HepG2 (cell line): ENCODE results near the gene PAXX. TPM values are rescaled to one million over a fixed set of nuclear protein-coding genes. Genes with fewer than 3 reads are reported as not detected.

Source experiments
- ATAC-seq: fragments of 200-7000 bp; cut with Tn5 transposase; 3 replicates; pipeline ENCODE4 v1.9.1; 2020; ENCODE audit warnings: mild to moderate bottlenecking, moderate library complexity
- BruUV-seq: library from RNA; stranded (reverse); fragments of 400-500 nt; replicated peaks from 2 replicates; lab custom pipeline; 2021; lab: Mats Ljungman, UMichigan
- CTCF ChIA-PET: fragments of 300-600 bp; formaldehyde crosslinking; extraction: SDS; loops from one replicate; lab custom pipeline; 2021; ENCODE audit warnings: low total read pairs, inconsistent platforms, low intra/inter-chr PET ratio; lab: Yijun Ruan, JAX
- POLR2A ChIA-PET: fragments of 350-600 bp; sonication (Branson Sonifier 250); formaldehyde crosslinking; loops from one replicate; lab custom pipeline; 2020; ENCODE audit warnings: antibody characterized with exemption, inconsistent platforms; lab: Yijun Ruan, JAX
- DNase-seq: peaks from one replicate; pipeline ENCODE4 v3.0.0-alpha.2; 2015; ENCODE audit warnings: low spot score
- FAIRE-seq: peaks from 3 replicates; lab custom pipeline; 2011; peaks lifted over from hg19 to GRCh38; lab: Jason Lieb, UNC
- H2AFZ ChIP-seq: one replicate; pipeline ENCODE4 v1.6.1; 2011; ENCODE audit warnings: low read length, inconsistent platforms
- H3K27ac ChIP-seq: fragments of 300-600 bp; 3 replicates; pipeline ENCODE4 v1.8.0; 2011; ENCODE audit warnings: mixed run types, mild to moderate bottlenecking, mixed read lengths, low read length, inconsistent platforms; ENCODE audit not compliant: insufficient read depth; ENCODE audit errors: extremely low read length
- H3K27me3 ChIP-seq, 2 experiments: fragments of 200-600 bp in 1 of 2; 2 replicates in 1 of 2; 3 replicates in 1 of 2; pipeline versions ENCODE4 v1.6.0 to v1.8.0; 2011; ENCODE audit warnings: low read length in 2 of 2, mild to moderate bottlenecking in 2 of 2, moderate library complexity in 2 of 2, inconsistent platforms in 1 of 2; ENCODE audit not compliant: insufficient read depth in 2 of 2, control insufficient read depth in 1 of 2
- H3K36me3 ChIP-seq, 2 experiments: fragments of 200-600 bp in 1 of 2; replicated peaks in 1 of 2; 2 replicates in 1 of 2; 3 replicates in 1 of 2; pipeline versions ENCODE4 v1.5.1 to v1.8.0; 2011; ENCODE audit warnings: low read length in 2 of 2, inconsistent platforms in 1 of 2; ENCODE audit not compliant: insufficient read depth in 2 of 2, control insufficient read depth in 1 of 2
- H3K4me1 ChIP-seq: 2 replicates; pipeline ENCODE4 v1.5.1; 2012; ENCODE audit warnings: low read length, inconsistent platforms; ENCODE audit not compliant: insufficient read depth
- H3K4me2 ChIP-seq: 2 replicates; pipeline ENCODE4 v1.6.0; 2011; ENCODE audit warnings: low read depth, low read length, inconsistent platforms
- H3K4me3 ChIP-seq, 3 experiments: fragments of 200-600 bp in 1 of 3; sonication (generic), shearing (Covaris generic) in 1 of 3; replicated peaks in 1 of 3; 2 replicates each; pipeline ENCODE4 v1.5.1; 2011 to 2016; ENCODE audit warnings: low read length in 3 of 3, inconsistent platforms in 2 of 3, low read depth in 2 of 3, mild to moderate bottlenecking in 2 of 3, control low read depth in 1 of 3, mixed read lengths in 1 of 3; ENCODE audit not compliant: insufficient read depth in 1 of 3
- H3K79me2 ChIP-seq: one replicate; pipeline ENCODE4 v1.6.1; 2011; ENCODE audit warnings: low read length, inconsistent platforms; ENCODE audit not compliant: insufficient read depth
- H3K9ac ChIP-seq: 2 replicates; pipeline ENCODE4 v1.6.0; 2011; ENCODE audit warnings: mild to moderate bottlenecking, low read depth, low read length, inconsistent platforms; ENCODE audit not compliant: insufficient read depth
- H3K9me3 ChIP-seq: 2 replicates; pipeline ENCODE4 v1.5.1; 2012; ENCODE audit warnings: mild to moderate bottlenecking, low read length
- H4K20me1 ChIP-seq: 2 replicates; pipeline ENCODE4 v1.6.0; 2011; ENCODE audit warnings: inconsistent platforms, mild to moderate bottlenecking, low read length, moderate library complexity; ENCODE audit not compliant: insufficient read depth
- GABPA ChIP-seq, 2 experiments: IDR thresholded peaks; 2 replicates each; pipeline ENCODE4 v1.6.1; 2011 to 2016; ENCODE audit warnings: low read depth in 2 of 2, low read length in 1 of 2, missing biosample characterization in 1 of 2, missing genetic modification characterization in 1 of 2
- TBX3 ChIP-seq: fragments of 450-650 bp; IDR thresholded peaks from 2 replicates; pipeline ENCODE4 v1.6.1; 2017; ENCODE audit warnings: antibody characterized with exemption, mild to moderate bottlenecking, inconsistent platforms, borderline replicate concordance
- ZNF552 ChIP-seq: sonication (generic); formaldehyde crosslinking; IDR thresholded peaks from 2 replicates; pipeline ENCODE4 v1.9.0; 2022; ENCODE audit warnings: missing genetic modification reagents, mild to moderate bottlenecking, borderline replicate concordance
- WGBS: methylation state at CpG from one replicate; pipeline ENCODE4 v1.1.6; 2017; ENCODE audit warnings: low lambda C conversion rate; 5-methylcytosine and 5-hydroxymethylcytosine counted together
- in situ Hi-C: cut with HindIII; loops from 2 replicates; pipeline ENCODE4 v1.10.0; 2017; ENCODE audit warnings: low pct_unique_long_range_greater_than_20kb; ENCODE audit not compliant: extremely low pct_ligation_motif_present
- intact Hi-C: fragments of 100-400 bp; cut with micrococcal nuclease; formaldehyde crosslinking; loops from one replicate; pipeline ENCODE4 v1.10.0; 2022; ENCODE audit not compliant: unreplicated experiment
- polyA plus RNA-seq, 8 experiments: library from polyadenylated mRNA; depleted of rRNA in 3 of 8; stranded (reverse) in 7 of 8; unstranded in 1 of 8; fragments of >200 nt; fragmentation: Illumina TruSeq in 4 of 8; extraction: Trizol in 4 of 8; gene quantifications; 2 replicates each; pipeline versions ENCODE4 v1.2.1 to v1.2.3, GENCODE V29; 2011 to 2016; ENCODE audit warnings: low read depth in 4 of 8, missing spikeins in 1 of 8, mixed read lengths in 1 of 8; ENCODE audit not compliant: insufficient read depth in 1 of 8
- total RNA-seq, 5 experiments: library from RNA; depleted of rRNA; stranded (reverse); fragments of >200 nt; fragmentation: Illumina TruSeq; extraction: Trizol; gene quantifications; 2 replicates each; pipeline ENCODE4 v1.2.3, GENCODE V29; 2016; ENCODE audit warnings: low read depth in 1 of 5
- TF ChIP-seq, protein P1 (sequence below): sonication (generic); formaldehyde crosslinking; IDR thresholded peaks from 2 replicates; pipeline ENCODE4 v1.8.0; 2022; ENCODE audit warnings: mild to moderate bottlenecking, missing genetic modification reagents, moderate library complexity
- TF ChIP-seq, protein P2 (sequence below), 2 experiments: sonication (generic) in 1 of 2; formaldehyde crosslinking in 1 of 2; IDR thresholded peaks; 2 replicates each; pipeline versions ENCODE4 v1.4.0 to v1.6.1; 2016 to 2020; ENCODE audit warnings: borderline replicate concordance in 1 of 2, low read depth in 1 of 2, mild to moderate bottlenecking in 1 of 2, missing genetic modification reagents in 1 of 2

The PAXX gene
- total and polyA plus RNA-seq, 2 of the 13 experiments (the other 11 are each of a cell fraction or from before 2014, with no cell fraction given), result 14.0 to 31.9 TPM

DNA sequence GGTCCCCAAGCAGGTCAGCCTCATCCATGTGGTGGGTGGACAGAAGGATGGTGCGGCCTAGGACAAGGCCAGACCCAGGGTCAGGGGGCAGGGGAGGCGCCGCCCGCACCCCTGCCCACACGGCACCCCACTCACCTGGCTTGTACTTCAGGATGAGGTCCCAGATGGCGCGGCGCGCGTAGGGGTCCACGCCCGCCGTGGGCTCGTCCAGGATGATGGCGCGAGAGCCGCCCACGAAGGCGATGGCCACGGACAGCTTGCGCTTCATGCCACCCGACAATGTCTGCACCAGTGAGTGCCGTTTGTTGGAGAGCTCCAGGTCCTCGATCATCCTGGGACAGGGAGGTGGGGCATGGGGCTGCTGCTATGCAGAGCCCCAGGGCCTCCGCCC, 23.3 kb downstream of the PAXX start:
- POLR2A ChIA-PET, result no interaction called here
- H3K27me3 ChIP-seq, result no peaks in the 10 kb centered on the region
- no peaks in the 10 kb centered on the region for H3K79me2 ChIP-seq
- ATAC-seq (no peak), DNase-seq (no peak), FAIRE-seq (no peak)
- H2AFZ ChIP-seq, result no peak overlapping the region
- H3K4me1 ChIP-seq, result no peaks in the 10 kb centered on the region
- BruUV-seq, result no TSS peak
- 96% methylated on average over 12 of the region's 25 CpGs for WGBS
- in situ Hi-C loops (no loop called here), intact Hi-C loops (no loop called here)
- TF ChIP-seq, protein P1, sequence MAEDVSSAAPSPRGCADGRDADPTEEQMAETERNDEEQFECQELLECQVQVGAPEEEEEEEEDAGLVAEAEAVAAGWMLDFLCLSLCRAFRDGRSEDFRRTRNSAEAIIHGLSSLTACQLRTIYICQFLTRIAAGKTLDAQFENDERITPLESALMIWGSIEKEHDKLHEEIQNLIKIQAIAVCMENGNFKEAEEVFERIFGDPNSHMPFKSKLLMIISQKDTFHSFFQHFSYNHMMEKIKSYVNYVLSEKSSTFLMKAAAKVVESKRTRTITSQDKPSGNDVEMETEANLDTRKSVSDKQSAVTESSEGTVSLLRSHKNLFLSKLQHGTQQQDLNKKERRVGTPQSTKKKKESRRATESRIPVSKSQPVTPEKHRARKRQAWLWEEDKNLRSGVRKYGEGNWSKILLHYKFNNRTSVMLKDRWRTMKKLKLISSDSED (CRISPR knock-in tag), result no peak
- no peak for TF ChIP-seq TBX3
- TF ChIP-seq, protein P2, sequence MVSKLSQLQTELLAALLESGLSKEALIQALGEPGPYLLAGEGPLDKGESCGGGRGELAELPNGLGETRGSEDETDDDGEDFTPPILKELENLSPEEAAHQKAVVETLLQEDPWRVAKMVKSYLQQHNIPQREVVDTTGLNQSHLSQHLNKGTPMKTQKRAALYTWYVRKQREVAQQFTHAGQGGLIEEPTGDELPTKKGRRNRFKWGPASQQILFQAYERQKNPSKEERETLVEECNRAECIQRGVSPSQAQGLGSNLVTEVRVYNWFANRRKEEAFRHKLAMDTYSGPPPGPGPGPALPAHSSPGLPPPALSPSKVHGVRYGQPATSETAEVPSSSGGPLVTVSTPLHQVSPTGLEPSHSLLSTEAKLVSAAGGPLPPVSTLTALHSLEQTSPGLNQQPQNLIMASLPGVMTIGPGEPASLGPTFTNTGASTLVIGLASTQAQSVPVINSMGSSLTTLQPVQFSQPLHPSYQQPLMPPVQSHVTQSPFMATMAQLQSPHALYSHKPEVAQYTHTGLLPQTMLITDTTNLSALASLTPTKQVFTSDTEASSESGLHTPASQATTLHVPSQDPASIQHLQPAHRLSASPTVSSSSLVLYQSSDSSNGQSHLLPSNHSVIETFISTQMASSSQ (IDR thresholded peaks at IDR 0.05; ENCODE audit: low read depth), result no peak
- TF ChIP-seq, protein P2 (CRISPR knock-in tag; IDR thresholded peaks at IDR 0.05; ENCODE audit: borderline replicate concordance), result no peak
- no peak for TF ChIP-seq GABPA (IDR thresholded peaks at IDR 0.05; ENCODE audit: low read depth, low read length)
- no peak for TF ChIP-seq GABPA (CRISPR knock-in tag; IDR thresholded peaks at IDR 0.05; ENCODE audit: low read depth)
- TF ChIP-seq ZNF552, result no peak
- H3K4me3 ChIP-seq, result no peak overlapping the region
- peaks cover 1 to 2% of the 10 kb centered on the region in 2 experiments; a peak in 1 of 5 replicates for H3K36me3 ChIP-seq
- no peak overlapping the region for H3K4me2 ChIP-seq
- no peaks in the 10 kb centered on the region for H3K9me3 ChIP-seq
- no peaks in the 10 kb centered on the region for H4K20me1 ChIP-seq
- no peak overlapping the region for H3K27ac ChIP-seq
- no peak overlapping the region for H3K9ac ChIP-seq
- CTCF ChIA-PET, result no interaction called here
